Mesodermal cell (in vitro differentiated cells): ENCODE measurements around the gene MLYCD.

Experiments
- H3K27ac ChIP-seq: 2 replicates; pipeline ENCODE4 v1.7.0; 2013; ENCODE audit warnings: mild to moderate bottlenecking, low read depth, low read length, moderate library complexity; ENCODE audit not compliant: severe bottlenecking
- H3K36me3 ChIP-seq: 2 replicates; pipeline ENCODE4 v1.7.1; 2013; ENCODE audit warnings: mild to moderate bottlenecking, low read length, moderate library complexity; ENCODE audit not compliant: control insufficient read depth, insufficient read depth
- H3K4me1 ChIP-seq: one replicate; pipeline ENCODE4 v1.7.1; 2013; ENCODE audit warnings: mild to moderate bottlenecking, low read length; ENCODE audit not compliant: insufficient read depth, control insufficient read depth, poor library complexity, severe bottlenecking
- H3K4me3 ChIP-seq: 2 replicates; pipeline ENCODE4 v1.7.0; 2013; ENCODE audit warnings: low read length, control low read depth, mild to moderate bottlenecking; ENCODE audit not compliant: insufficient read depth, poor library complexity, severe bottlenecking; ENCODE audit errors: extremely low read depth
- H3K9me3 ChIP-seq: 2 replicates; pipeline ENCODE4 v1.7.1; 2013; ENCODE audit warnings: mild to moderate bottlenecking, low read length, moderate library complexity; ENCODE audit not compliant: control insufficient read depth
- WGBS, 2 experiments: methylation state at CpG; one replicate each; pipeline ENCODE4 v1.1.5; 2013; ENCODE audit warnings: missing lambda C conversion rate in 2 of 2; ENCODE audit not compliant: insufficient coverage in 2 of 2; 5-methylcytosine and 5-hydroxymethylcytosine counted together

MLYCD gene

GRCh38 chr16:83967838-83968305, 69.0 kb downstream of the MLYCD start, which contains the start of gene NECAB2:
Gene NECAB2, plus strand, starts transcription at chr16:83968244. Its CDS starts 405 bp downstream, at chr16:83968649.
- WGBS, 2 experiments = 28 to 32% methylated on average over 20 to 25 of the region's 35 CpGs
- Histone ChIP-seq H3K9me3 (no peaks in the 10 kb centered on the region), H3K4me1 (no peaks in the 10 kb centered on the region), H3K4me3 (peak within 1 kb of the TSS; percentile 36), H3K27ac (no peak within 1 kb of the TSS), H3K36me3 (no peaks in the 10 kb centered on the region)

- 0% methylated on average over 3 to 35 of the region's 87 CpGs for WGBS, 2 experiments
- H3K9me3 ChIP-seq = no peaks in the 10 kb centered on the region
- no peak overlapping the region for H3K27ac ChIP-seq
- H3K4me3 ChIP-seq = peak overlapping the region; percentile 36
- H3K4me1 ChIP-seq = no peaks in the 10 kb centered on the region
- no peaks in the 10 kb centered on the region for H3K36me3 ChIP-seq
These were observed 69.5 kb downstream of the MLYCD start for GRCh38 chr16:83968306-83968851.

GRCh38 chr16:83968891-83969649, 70.2 kb downstream of the MLYCD start:
- no peaks in the 10 kb centered on the region for H3K4me1 ChIP-seq
- H3K36me3 ChIP-seq = no peaks in the 10 kb centered on the region
- H3K27ac ChIP-seq = no peak overlapping the region
- no peaks in the 10 kb centered on the region for H3K9me3 ChIP-seq
- H3K4me3 ChIP-seq = peak overlapping the region; percentile 27
- 3 to 8% methylated on average over 30 to 41 of the region's 45 CpGs for WGBS, 2 experiments

- H3K9me3 ChIP-seq = no peaks in the 10 kb centered on the region
- no peaks in the 10 kb centered on the region for H3K36me3 ChIP-seq
- H3K27ac ChIP-seq = no peak overlapping the region
- WGBS, 2 experiments = 72 to 93% methylated on average over 3 to 7 of the region's 18 CpGs
- H3K4me3 ChIP-seq = no peak overlapping the region
- no peaks in the 10 kb centered on the region for H3K4me1 ChIP-seq
These were observed 71.0 kb downstream of the MLYCD start for GRCh38 chr16:83969771-83970429.

GRCh38 chr16:83970430-83970815, 71.5 kb downstream of the MLYCD start:
- no peaks in the 10 kb centered on the region for H3K36me3 ChIP-seq
- WGBS, 2 experiments = 75 to 94% methylated on average over 2 of the region's 6 CpGs
- no peaks in the 10 kb centered on the region for H3K4me1 ChIP-seq

GRCh38 chr16:83971165-83972130, 72.5 kb downstream of the MLYCD start:
- H3K4me3 ChIP-seq = no peak overlapping the region
- no peak overlapping the region for H3K27ac ChIP-seq
- 88 to 90% methylated on average over 17 to 25 of the region's 27 CpGs for WGBS, 2 experiments
- no peaks in the 10 kb centered on the region for H3K4me1 ChIP-seq
- no peaks in the 10 kb centered on the region for H3K36me3 ChIP-seq
- H3K9me3 ChIP-seq = no peaks in the 10 kb centered on the region

More at GRCh38 chr16:83970430-83970815, 71.5 kb downstream of the MLYCD start:
- Histone ChIP-seq H3K4me3 (no peak overlapping the region), H3K27ac (no peak overlapping the region), H3K9me3 (no peaks in the 10 kb centered on the region)

- Histone ChIP-seq H3K9me3 (no peaks in the 10 kb centered on the region), H3K36me3 (no peaks in the 10 kb centered on the region), H3K4me1 (no peaks in the 10 kb centered on the region), H3K27ac (no peak overlapping the region), H3K4me3 (no peak overlapping the region)
- WGBS, 2 experiments = 85 to 87% methylated on average over 19 of the region's 19 CpGs
These were observed 73.5 kb downstream of the MLYCD start for GRCh38 chr16:83972256-83973008.

GRCh38 chr16:83973077-83973476, 74.2 kb downstream of the MLYCD start:
- H3K27ac ChIP-seq = no peak overlapping the region
- 95% methylated on average over 9 to 10 of the region's 10 CpGs for WGBS, 2 experiments
- H3K9me3 ChIP-seq = peaks cover under 1% of the 10 kb centered on the region
- H3K36me3 ChIP-seq = no peaks in the 10 kb centered on the region
- H3K4me3 ChIP-seq = no peak overlapping the region
- H3K4me1 ChIP-seq = no peaks in the 10 kb centered on the region

- Histone ChIP-seq H3K36me3 (no peaks in the 10 kb centered on the region), H3K27ac (no peak overlapping the region), H3K9me3 (peaks cover 7% of the 10 kb centered on the region), H3K4me1 (no peaks in the 10 kb centered on the region), H3K4me3 (no peak overlapping the region)
- 91 to 96% methylated on average over 13 to 17 of the region's 22 CpGs for WGBS, 2 experiments
These were observed 74.9 kb downstream of the MLYCD start for GRCh38 chr16:83973581-83974385.
